ENCODE results near the gene SUCLG2. TPM values are rescaled to one million over a fixed set of nuclear protein-coding genes. Genes with fewer than 3 reads are reported as not detected.

The SUCLG2 gene
- total RNA-seq, 1 experiment from 2014 or later = 38.5 TPM

DNA sequence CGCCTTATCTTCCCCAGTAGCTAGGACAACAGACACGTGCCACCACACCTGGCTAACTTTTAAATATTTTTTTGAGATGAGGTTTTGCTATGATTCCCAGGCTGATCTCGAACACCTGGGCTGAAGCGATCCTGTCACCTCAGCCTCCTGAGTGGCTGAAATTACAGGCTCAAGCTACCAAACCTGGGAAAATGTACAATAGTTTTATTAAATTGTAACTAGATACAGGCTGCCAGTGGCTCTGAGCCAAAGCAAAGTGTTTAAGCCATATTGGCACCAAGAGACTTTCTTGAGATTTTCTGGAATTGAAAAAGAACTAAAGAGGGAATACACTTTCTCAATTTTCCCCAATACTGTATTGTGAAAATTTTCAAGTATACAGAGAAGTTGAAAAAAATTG, 204.3 kb downstream of the SUCLG2 start:
- Histone ChIP-seq H3K9ac (ENCODE audit: extremely low read depth, insufficient read length, low read length) (no peak overlapping the region), H4K5ac (ENCODE audit: insufficient read length, low read depth, low read length) (no peak overlapping the region), H3K23me2 (ENCODE audit: insufficient read length, low read depth, low read length, poor library complexity, severe bottlenecking) (no peaks in the 10 kb centered on the region), H3K23ac (ENCODE audit: insufficient read length, low read depth, low read length) (no peak overlapping the region), H3K4me2 (ENCODE audit: insufficient read depth, insufficient read length, low read length) (no peak overlapping the region), H3T11ph (ENCODE audit: low read length) (no peak overlapping the region), H3K14ac (ENCODE audit: insufficient read depth, low read length) (no peak overlapping the region), H3K9me3 (ENCODE audit: control insufficient read depth, low read depth, low read length) (no peaks in the 10 kb centered on the region), H4K91ac (ENCODE audit: insufficient read length, low read depth, low read length) (no peak overlapping the region), H2BK120ac (ENCODE audit: low read depth, low read length, poor library complexity, severe bottlenecking) (no peak overlapping the region), H3K56ac (ENCODE audit: insufficient read length, low read depth, low read length) (no peak overlapping the region), H3K4ac (ENCODE audit: low read depth, low read length) (no peak overlapping the region), H3K27ac (ENCODE audit: insufficient read length, low read depth, low read length) (no peak overlapping the region), H2BK20ac (ENCODE audit: low read depth, low read length, poor library complexity, severe bottlenecking) (no peak overlapping the region), H3K4me1 (ENCODE audit: insufficient read depth, low read length) (no peaks in the 10 kb centered on the region), H3K18ac (ENCODE audit: insufficient read length, low read depth, low read length) (no peak overlapping the region), H2AK5ac (ENCODE audit: insufficient read length, low read length) (no peak overlapping the region), H3K79me1 (ENCODE audit: insufficient read depth, low read depth, low read length, poor library complexity, severe bottlenecking) (no peaks in the 10 kb centered on the region), H2BK15ac (ENCODE audit: low read depth, low read length) (no peak overlapping the region), H2AFZ (ENCODE audit: low read length) (no peak overlapping the region), H3K79me2 (ENCODE audit: insufficient read depth, low read length) (no peaks in the 10 kb centered on the region), H4K8ac (replicated peaks; ENCODE audit: insufficient read length, low read depth, low read length) (no peak overlapping the region), H2BK5ac (ENCODE audit: insufficient read length, low read length) (no peak overlapping the region), H3K27me3 (ENCODE audit: insufficient read depth, low read length) (no peaks in the 10 kb centered on the region), H4K20me1 (ENCODE audit: control insufficient read depth, insufficient read depth, insufficient read length) (no peaks in the 10 kb centered on the region), H2BK12ac (ENCODE audit: insufficient read length, low read depth, low read length) (no peak overlapping the region)
- Mint-ChIP-seq H3K9me3 (no peaks in the 10 kb centered on the region), H3K4me3 (no peak overlapping the region), H3K4me1 (no peaks in the 10 kb centered on the region), H3K36me3 (ENCODE audit: insufficient read depth in 1 of 3, low read depth in 3 of 3) (no peaks in the 10 kb centered on the region), H3K27me3 (ENCODE audit: low read depth) (no peaks in the 10 kb centered on the region), H3K27ac (no peak overlapping the region)
- TF ChIP-seq, protein P1, sequence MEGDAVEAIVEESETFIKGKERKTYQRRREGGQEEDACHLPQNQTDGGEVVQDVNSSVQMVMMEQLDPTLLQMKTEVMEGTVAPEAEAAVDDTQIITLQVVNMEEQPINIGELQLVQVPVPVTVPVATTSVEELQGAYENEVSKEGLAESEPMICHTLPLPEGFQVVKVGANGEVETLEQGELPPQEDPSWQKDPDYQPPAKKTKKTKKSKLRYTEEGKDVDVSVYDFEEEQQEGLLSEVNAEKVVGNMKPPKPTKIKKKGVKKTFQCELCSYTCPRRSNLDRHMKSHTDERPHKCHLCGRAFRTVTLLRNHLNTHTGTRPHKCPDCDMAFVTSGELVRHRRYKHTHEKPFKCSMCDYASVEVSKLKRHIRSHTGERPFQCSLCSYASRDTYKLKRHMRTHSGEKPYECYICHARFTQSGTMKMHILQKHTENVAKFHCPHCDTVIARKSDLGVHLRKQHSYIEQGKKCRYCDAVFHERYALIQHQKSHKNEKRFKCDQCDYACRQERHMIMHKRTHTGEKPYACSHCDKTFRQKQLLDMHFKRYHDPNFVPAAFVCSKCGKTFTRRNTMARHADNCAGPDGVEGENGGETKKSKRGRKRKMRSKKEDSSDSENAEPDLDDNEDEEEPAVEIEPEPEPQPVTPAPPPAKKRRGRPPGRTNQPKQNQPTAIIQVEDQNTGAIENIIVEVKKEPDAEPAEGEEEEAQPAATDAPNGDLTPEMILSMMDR (conservative IDR thresholded peaks at IDR 0.05) = no peak
- WGBS (ENCODE audit: extremely low coverage, insufficient read length, low lambda C conversion rate) = no CpG with 5 or more reads among the region's 4 CpGs
- DNase-seq = no peak

Measured in H9 (cell line).